DOHH2 (cell line): ENCODE data around the gene TMTC2.

ENCODE experiments used
- H3F3A ChIP-seq: fragments of 200-600 bp; sonication (generic), shearing (Covaris generic); 2 replicates; pipeline ENCODE4 v1.6.0; 2016; ENCODE audit warnings: antibody characterized with exemption, mild to moderate bottlenecking; ENCODE audit not compliant: control insufficient read depth, insufficient read depth
- H3K27ac ChIP-seq: fragments of 200-600 bp; sonication (generic); 2 replicates; pipeline ENCODE4 v1.5.1; 2014; ENCODE audit warnings: low read depth, mild to moderate bottlenecking, low read length, moderate library complexity
- H3K27me3 ChIP-seq: fragments of 200-600 bp; sonication (generic); 2 replicates; pipeline ENCODE4 v1.6.1; 2014; ENCODE audit warnings: mild to moderate bottlenecking, low read length, mixed read lengths; ENCODE audit not compliant: control insufficient read depth
- H3K36me3 ChIP-seq: fragments of 200-600 bp; sonication (generic); 2 replicates; pipeline ENCODE4 v1.6.1; 2014; ENCODE audit warnings: mild to moderate bottlenecking, low read length, moderate library complexity, mixed read lengths; ENCODE audit not compliant: control insufficient read depth
- H3K4me1 ChIP-seq: fragments of 200-600 bp; sonication (generic); 2 replicates; pipeline ENCODE4 v1.6.1; 2014; ENCODE audit warnings: mild to moderate bottlenecking, low read length, mixed read lengths; ENCODE audit not compliant: control insufficient read depth
- H3K4me2 ChIP-seq: fragments of 200-600 bp; sonication (generic); 2 replicates; pipeline ENCODE4 v1.6.0; 2014; ENCODE audit warnings: mild to moderate bottlenecking, low read length, moderate library complexity
- H3K4me3 ChIP-seq: fragments of 200-600 bp; sonication (generic); 2 replicates; pipeline ENCODE4 v1.5.1; 2014; ENCODE audit warnings: mild to moderate bottlenecking, low read length, mixed read lengths
- H3K79me2 ChIP-seq: fragments of 200-600 bp; sonication (generic); 2 replicates; pipeline ENCODE4 v1.6.1; 2014; ENCODE audit warnings: mild to moderate bottlenecking, low read length, mixed read lengths; ENCODE audit not compliant: control insufficient read depth
- H3K9me2 ChIP-seq: fragments of 200-600 bp; sonication (generic); replicated peaks from 2 replicates; pipeline ENCODE4 v1.6.1; 2014; ENCODE audit warnings: mild to moderate bottlenecking, low read length, mixed read lengths; ENCODE audit not compliant: control insufficient read depth
- H3K9me3 ChIP-seq: fragments of 200-600 bp; sonication (generic); 2 replicates; pipeline ENCODE4 v1.6.1; 2014; ENCODE audit warnings: antibody characterized with exemption, low read length, mixed read lengths; ENCODE audit not compliant: control insufficient read depth, insufficient read depth
- H4K20me1 ChIP-seq: fragments of 200-600 bp; sonication (generic); 2 replicates; pipeline ENCODE4 v1.6.0; 2014; ENCODE audit warnings: low read depth, mild to moderate bottlenecking, antibody characterized with exemption, low read length, moderate library complexity; ENCODE audit not compliant: control insufficient read depth, insufficient read depth
- EZH2phosphoT487 ChIP-seq: fragments of 200-600 bp; sonication (generic); IDR thresholded peaks from 2 replicates; pipeline ENCODE4 v1.6.1; 2017; ENCODE audit warnings: borderline replicate concordance, mild to moderate bottlenecking, antibody characterized with exemption, low read length, moderate library complexity, mixed read lengths
- TF ChIP-seq, protein P1 (sequence below): fragments of 200-600 bp; sonication (generic); IDR thresholded peaks from one replicate; pipeline ENCODE4 v1.5.1; 2014; ENCODE audit warnings: antibody characterized with exemption, mild to moderate bottlenecking, low read depth, low read length; ENCODE audit not compliant: poor library complexity, severe bottlenecking

Gene TMTC2

DNA sequence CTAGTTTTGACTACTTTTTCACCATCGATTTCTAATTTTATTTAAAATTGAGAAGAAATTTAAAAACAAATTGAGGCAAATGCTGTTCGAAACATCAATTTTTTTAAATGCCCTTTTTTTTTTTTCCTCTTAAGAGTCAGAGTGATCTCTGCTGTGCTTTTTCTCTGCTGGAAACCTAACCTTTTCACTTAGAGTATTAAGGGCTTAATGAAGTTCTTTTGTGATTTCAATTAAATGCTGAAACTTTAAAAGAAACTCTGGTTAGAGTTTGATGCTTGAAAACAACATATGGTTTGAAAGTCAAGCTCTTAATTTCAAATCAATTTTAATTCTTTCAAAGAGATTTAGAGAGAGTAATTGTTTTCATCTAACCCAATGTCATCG is 171.8 kb downstream of the TMTC2 start:
- Histone ChIP-seq H3K9me2 (no peaks in the 10 kb centered on the region), H3K79me2 (no peaks in the 10 kb centered on the region), H3K36me3 (no peaks in the 10 kb centered on the region), H3K4me3 (no peak overlapping the region), H3K27me3 (no peaks in the 10 kb centered on the region), H3K27ac (no peak overlapping the region), H4K20me1 (no peaks in the 10 kb centered on the region), H3K9me3 (no peaks in the 10 kb centered on the region), H3K4me1 (peaks cover 5% of the 10 kb centered on the region; the same call in 1 of the 2 replicates), H3K4me2 (no peak overlapping the region), H3F3A (no peaks in the 10 kb centered on the region)
- TF ChIP-seq EZH2phosphoT487 = no peak
- TF ChIP-seq, protein P1, sequence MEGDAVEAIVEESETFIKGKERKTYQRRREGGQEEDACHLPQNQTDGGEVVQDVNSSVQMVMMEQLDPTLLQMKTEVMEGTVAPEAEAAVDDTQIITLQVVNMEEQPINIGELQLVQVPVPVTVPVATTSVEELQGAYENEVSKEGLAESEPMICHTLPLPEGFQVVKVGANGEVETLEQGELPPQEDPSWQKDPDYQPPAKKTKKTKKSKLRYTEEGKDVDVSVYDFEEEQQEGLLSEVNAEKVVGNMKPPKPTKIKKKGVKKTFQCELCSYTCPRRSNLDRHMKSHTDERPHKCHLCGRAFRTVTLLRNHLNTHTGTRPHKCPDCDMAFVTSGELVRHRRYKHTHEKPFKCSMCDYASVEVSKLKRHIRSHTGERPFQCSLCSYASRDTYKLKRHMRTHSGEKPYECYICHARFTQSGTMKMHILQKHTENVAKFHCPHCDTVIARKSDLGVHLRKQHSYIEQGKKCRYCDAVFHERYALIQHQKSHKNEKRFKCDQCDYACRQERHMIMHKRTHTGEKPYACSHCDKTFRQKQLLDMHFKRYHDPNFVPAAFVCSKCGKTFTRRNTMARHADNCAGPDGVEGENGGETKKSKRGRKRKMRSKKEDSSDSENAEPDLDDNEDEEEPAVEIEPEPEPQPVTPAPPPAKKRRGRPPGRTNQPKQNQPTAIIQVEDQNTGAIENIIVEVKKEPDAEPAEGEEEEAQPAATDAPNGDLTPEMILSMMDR = no peak

DNA sequence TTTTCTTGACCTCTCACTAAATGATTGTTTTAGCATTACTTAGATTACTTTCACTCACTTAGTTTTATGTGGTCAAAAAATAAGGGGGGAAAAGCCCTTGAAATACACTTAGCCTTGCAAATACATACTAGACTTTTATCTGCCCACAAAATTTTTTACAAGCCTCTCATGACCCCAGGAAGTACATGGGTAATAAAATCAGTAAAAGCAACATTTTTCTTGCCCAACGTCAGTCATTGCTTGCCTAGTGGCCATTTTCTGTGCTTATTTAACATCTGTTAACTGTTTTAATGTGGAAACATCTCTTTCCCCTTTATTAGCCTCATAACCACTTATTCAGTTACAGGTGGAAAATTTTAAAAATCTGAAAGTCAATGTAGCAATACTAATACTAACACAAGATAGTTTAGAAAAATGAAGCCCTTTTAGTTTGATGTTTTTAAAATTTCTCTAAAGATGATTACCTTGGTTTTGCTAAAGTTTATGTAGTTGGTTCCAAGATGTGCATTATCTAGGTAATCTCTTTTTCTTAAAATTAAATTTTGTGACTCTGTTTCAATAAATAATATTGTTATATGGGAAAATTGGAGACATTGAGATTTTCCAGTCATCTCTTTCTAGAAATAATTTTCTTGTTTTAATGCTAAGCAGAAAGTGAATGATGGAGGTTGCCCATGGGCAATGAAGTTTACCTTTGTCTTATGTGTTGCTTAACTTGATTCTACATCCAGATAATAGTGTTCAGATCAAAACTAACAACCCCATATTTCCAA is 175.5 kb downstream of the TMTC2 start:
- Histone ChIP-seq H3K79me2 (no peaks in the 10 kb centered on the region), H3K27ac (no peak overlapping the region), H3K9me3 (no peaks in the 10 kb centered on the region), H3K4me1 (peaks cover 8% of the 10 kb centered on the region), H3F3A (no peaks in the 10 kb centered on the region), H4K20me1 (no peaks in the 10 kb centered on the region), H3K9me2 (no peaks in the 10 kb centered on the region), H3K4me3 (no peak overlapping the region), H3K4me2 (no peak overlapping the region), H3K27me3 (no peaks in the 10 kb centered on the region), H3K36me3 (no peaks in the 10 kb centered on the region)
- no peak for TF ChIP-seq EZH2phosphoT487
- TF ChIP-seq, protein P1 = no peak

DNA sequence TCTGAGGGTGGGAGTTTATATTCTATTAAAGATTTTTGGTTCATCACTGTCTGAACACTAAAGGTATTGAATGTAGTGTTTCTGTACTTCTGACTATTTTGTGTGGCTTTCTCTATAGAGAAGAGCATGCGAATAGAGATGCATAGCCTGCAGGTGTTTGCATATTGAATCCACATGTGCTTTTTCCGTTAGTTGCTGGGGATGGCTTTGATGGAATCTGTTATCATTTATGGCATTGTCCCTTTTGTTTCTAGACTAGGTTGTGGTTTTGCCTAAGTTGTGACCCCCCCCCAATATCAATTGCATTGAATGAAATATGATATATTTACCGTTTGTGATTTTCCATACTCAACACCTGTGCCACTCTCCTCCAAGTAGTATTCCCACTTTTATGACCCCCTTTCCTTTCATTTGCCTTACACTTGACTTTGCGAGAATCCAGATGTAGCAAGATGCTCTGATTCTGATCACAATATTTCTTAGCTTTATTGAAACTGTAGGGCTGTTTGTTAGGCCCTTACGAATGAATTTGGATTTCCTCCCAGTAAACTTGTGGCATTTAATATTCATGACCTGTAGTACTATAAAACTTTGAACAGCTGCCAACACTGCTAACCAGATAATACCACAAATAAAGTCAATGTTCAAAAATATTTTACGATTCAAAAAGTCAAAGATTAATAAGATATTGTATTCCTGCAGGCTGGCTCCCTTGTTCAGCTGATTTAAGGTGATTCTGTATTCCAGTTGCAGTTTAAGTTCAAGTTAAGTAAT is 176.4 kb downstream of the TMTC2 start:
- Histone ChIP-seq H3K4me2 (no peak overlapping the region), H3K4me1 (peaks cover 9% of the 10 kb centered on the region), H3K27ac (no peak overlapping the region), H3K9me3 (no peaks in the 10 kb centered on the region), H3K27me3 (no peaks in the 10 kb centered on the region), H3K36me3 (no peaks in the 10 kb centered on the region), H3K79me2 (no peaks in the 10 kb centered on the region), H3K9me2 (no peaks in the 10 kb centered on the region), H3K4me3 (no peak overlapping the region), H3F3A (no peaks in the 10 kb centered on the region), H4K20me1 (no peaks in the 10 kb centered on the region)
- TF ChIP-seq, protein P1 = no peak
- no peak for TF ChIP-seq EZH2phosphoT487
